NT2/D1 (cell line): Measurements from ENCODE around the gene EPHA3.

Experiments
- YY1 ChIP-seq: IDR thresholded peaks from 2 replicates; pipeline ENCODE4 v1.6.1; 2011; ENCODE audit not compliant: insufficient read length, insufficient read depth
- ZNF274 ChIP-seq: IDR thresholded peaks from 2 replicates; pipeline ENCODE4 v1.6.1; 2011; ENCODE audit warnings: mild to moderate bottlenecking, low read depth, low read length

DNA sequence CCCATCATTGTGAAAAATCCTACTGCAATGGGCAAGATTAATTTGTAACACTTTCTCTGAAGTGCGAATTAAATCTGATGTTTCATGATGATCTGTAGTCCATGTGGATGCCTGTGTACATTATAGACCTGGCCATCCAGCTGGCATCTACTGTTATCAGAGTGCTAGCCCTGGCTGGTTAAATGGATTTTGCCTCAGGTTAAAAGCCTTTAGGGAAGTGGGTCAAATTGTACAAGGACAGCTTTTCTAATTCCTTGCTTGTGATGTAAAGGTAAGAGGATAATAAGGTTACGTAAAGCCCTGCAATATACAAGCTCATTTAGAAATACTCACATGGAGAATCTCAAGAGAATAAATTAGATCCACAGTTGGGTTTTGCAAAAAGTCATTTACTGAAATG, 138.2 kb downstream of the EPHA3 start:
- TF ChIP-seq ZNF274 (no peak), YY1 (no peak)
